Esophagus muscularis mucosa (tissue), 3 donors: ENCODE measurements around the gene TMEM86B.

Experiments
- CTCF ChIP-seq, 3 experiments: fragments of 200-600 bp in 2 of 3; fragments of 450-650 bp in 1 of 3; sonication (generic) in 2 of 3; IDR thresholded peaks; one replicate each; pipeline ENCODE4 v1.5.1; 2017 to 2019; ENCODE audit warnings: antibody characterized with exemption in 3 of 3, mild to moderate bottlenecking in 2 of 3, moderate library complexity in 1 of 3
- POLR2A ChIP-seq: fragments of 450-650 bp; IDR thresholded peaks from one replicate; pipeline ENCODE4 v1.6.1; 2017; ENCODE audit warnings: antibody characterized with exemption, moderate library complexity, mild to moderate bottlenecking, low read depth
- POLR2AphosphoS5 ChIP-seq, 2 donors: sonication (generic); formaldehyde crosslinking; IDR thresholded peaks; one replicate each; pipeline ENCODE4 v1.6.1; 2017; ENCODE audit warnings: antibody characterized with exemption in 2 of 2

- no peak for TF ChIP-seq CTCF (IDR thresholded peaks at IDR 0.05)
- no peak for TF ChIP-seq POLR2AphosphoS5 (IDR thresholded peaks at IDR 0.05)
- TF ChIP-seq POLR2A = no peak
Observed at GRCh38 chr19:55226788-55227187, 1.8 kb downstream of the TMEM86B start.
